Calu3 (cell line): Measurements from ENCODE around the gene ASB15. TPM values are rescaled to one million over a fixed set of nuclear protein-coding genes. Genes with fewer than 3 reads are reported as not detected.
A peak's percentile ranks its signal among the peaks of the same experiment; 100 is the strongest.

Experiments
- BruUV-seq: library from RNA; stranded (reverse); fragments of 400-500 nt; replicated peaks from 2 replicates; lab custom pipeline; 2021; lab: Mats Ljungman, UMichigan
- CTCF ChIA-PET: fragments of 300-600 bp; sonication (Branson Sonifier 250); formaldehyde crosslinking; loops from one replicate; lab custom pipeline; 2022; ENCODE audit warnings: antibody characterized with exemption; lab: Charles Lee
- DNase-seq: peaks from one replicate; pipeline ENCODE4 v3.0.0; 2022
- H3K27ac Mint-ChIP-seq: one replicate; pipeline ENCODE4 v1.8.0; 2022; ENCODE audit warnings: mixed read lengths; ENCODE audit not compliant: unreplicated experiment
- H3K27me3 Mint-ChIP-seq: one replicate; pipeline ENCODE4 v1.8.0; 2022; ENCODE audit warnings: mixed read lengths; ENCODE audit not compliant: unreplicated experiment
- H3K36me3 Mint-ChIP-seq: one replicate; pipeline ENCODE4 v1.8.0; 2022; ENCODE audit warnings: mild to moderate bottlenecking, moderate library complexity, mixed read lengths; ENCODE audit not compliant: insufficient read depth, unreplicated experiment
- H3K4me1 Mint-ChIP-seq: one replicate; pipeline ENCODE4 v1.8.0; 2022; ENCODE audit warnings: mild to moderate bottlenecking, low read depth, mixed read lengths; ENCODE audit not compliant: unreplicated experiment
- H3K4me3 Mint-ChIP-seq: one replicate; pipeline ENCODE4 v1.8.0; 2022; ENCODE audit warnings: mild to moderate bottlenecking, low read depth, moderate library complexity, mixed read lengths; ENCODE audit not compliant: unreplicated experiment
- H3K9me3 Mint-ChIP-seq: one replicate; pipeline ENCODE4 v1.8.0; 2022; ENCODE audit warnings: low read depth, mixed read lengths; ENCODE audit not compliant: unreplicated experiment
- intact Hi-C: fragments of 100-400 bp; cut with micrococcal nuclease; formaldehyde crosslinking; loops from one replicate; pipeline ENCODE4 v1.10.0; 2022; ENCODE audit not compliant: unreplicated experiment
- total RNA-seq: library from RNA; stranded (reverse); gene quantifications from 2 replicates; pipeline ENCODE4 v1.2.3, GENCODE V29; 2022
- TF ChIP-seq, protein P1 (sequence below): fragments of 200-600 bp; IDR thresholded peaks from one replicate; pipeline ENCODE4 v1.8.0; 2022; ENCODE audit warnings: antibody characterized with exemption; ENCODE audit not compliant: unreplicated experiment

ASB15 gene
- total RNA-seq, 1 experiment from 2014 or later = not detected

DNA sequence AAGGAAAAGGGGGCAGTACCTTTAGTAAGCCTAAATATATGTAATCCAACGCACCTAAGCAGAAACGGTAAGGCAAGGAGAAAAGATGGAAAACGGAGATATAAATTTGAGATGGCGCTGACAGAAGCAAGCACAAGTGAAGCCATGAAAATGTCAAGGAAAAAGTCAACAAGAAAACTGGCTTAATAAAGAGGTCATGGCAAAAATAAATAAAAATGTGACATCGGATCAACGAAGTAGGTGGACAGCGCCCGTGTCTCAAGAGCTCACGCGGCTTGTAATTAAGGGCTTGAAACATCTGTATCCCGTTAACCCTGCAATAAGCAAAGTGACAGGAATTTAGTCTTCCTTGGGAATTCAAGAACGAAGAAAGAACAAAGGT lies 44.6 kb upstream of the ASB15 start:
- TF ChIP-seq, protein P1, sequence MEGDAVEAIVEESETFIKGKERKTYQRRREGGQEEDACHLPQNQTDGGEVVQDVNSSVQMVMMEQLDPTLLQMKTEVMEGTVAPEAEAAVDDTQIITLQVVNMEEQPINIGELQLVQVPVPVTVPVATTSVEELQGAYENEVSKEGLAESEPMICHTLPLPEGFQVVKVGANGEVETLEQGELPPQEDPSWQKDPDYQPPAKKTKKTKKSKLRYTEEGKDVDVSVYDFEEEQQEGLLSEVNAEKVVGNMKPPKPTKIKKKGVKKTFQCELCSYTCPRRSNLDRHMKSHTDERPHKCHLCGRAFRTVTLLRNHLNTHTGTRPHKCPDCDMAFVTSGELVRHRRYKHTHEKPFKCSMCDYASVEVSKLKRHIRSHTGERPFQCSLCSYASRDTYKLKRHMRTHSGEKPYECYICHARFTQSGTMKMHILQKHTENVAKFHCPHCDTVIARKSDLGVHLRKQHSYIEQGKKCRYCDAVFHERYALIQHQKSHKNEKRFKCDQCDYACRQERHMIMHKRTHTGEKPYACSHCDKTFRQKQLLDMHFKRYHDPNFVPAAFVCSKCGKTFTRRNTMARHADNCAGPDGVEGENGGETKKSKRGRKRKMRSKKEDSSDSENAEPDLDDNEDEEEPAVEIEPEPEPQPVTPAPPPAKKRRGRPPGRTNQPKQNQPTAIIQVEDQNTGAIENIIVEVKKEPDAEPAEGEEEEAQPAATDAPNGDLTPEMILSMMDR = no peak
- CTCF ChIA-PET = interaction anchor here (0.5 to 1.9 kb wide), 3 partner anchors 10 to 459 kb away, joined by 3 to 7 read pairs (median 5); no protein-coding TSS in a partner anchor
- BruUV-seq = TSS peak; percentile 35
- Mint-ChIP-seq H3K9me3 (no peaks in the 10 kb centered on the region), H3K4me1 (no peaks in the 10 kb centered on the region), H3K36me3 (peaks cover 10% of the 10 kb centered on the region), H3K27me3 (no peaks in the 10 kb centered on the region), H3K4me3 (no peak overlapping the region), H3K27ac (no peak overlapping the region)
- intact Hi-C loops = no loop called here
- DNase-seq = no peak

GRCh38 chr7:123557398-123558288 lies 44.0 kb upstream of the ASB15 start, which contains the start of gene NDUFA5:
NDUFA5 (minus strand) TSS chr7:123557818; CDS start chr7:123557795, 23 bp downstream.
- TF ChIP-seq, protein P1 = no peak

DNA sequence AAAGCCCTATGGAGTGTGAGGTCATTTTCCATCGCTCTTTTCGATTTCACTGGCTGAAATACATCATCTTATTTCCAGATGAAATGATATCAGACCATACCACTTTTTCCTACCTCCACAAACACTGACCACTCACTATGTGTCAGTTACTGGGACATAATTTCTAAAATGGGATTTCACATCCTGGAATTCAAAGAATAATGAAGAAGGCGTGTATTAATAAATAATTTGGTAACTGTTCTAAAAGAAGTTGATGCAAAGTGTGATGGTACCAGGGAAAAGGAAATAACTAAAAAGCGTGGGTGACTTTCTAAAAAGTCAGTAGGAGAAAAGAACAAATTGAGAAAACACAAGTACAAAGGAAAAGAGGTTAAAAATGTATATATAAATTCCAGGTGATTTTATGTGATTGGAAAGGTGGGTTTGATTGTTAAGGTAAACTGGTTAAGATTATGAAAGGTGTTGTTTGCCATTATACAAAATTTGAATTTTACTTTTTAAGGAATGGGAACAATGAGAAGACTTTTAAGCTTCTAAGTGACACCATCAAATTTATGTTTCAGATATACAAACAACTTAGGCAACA lies 43.2 kb upstream of the ASB15 start:
- Mint-ChIP-seq H3K4me1 (no peaks in the 10 kb centered on the region), H3K27ac (no peak overlapping the region), H3K36me3 (peaks cover 4% of the 10 kb centered on the region), H3K9me3 (no peaks in the 10 kb centered on the region), H3K4me3 (no peak overlapping the region), H3K27me3 (no peaks in the 10 kb centered on the region)
- TF ChIP-seq, protein P1 = no peak
- BruUV-seq = no TSS peak
- no peak for DNase-seq
- intact Hi-C loops = no loop called here
- CTCF ChIA-PET = interaction anchor here (1.3 to 1.9 kb wide), 3 partner anchors 9 to 240 kb away, joined by 3 to 7 read pairs (median 4); no protein-coding TSS in a partner anchor

More at GRCh38 chr7:123557398-123558288, 44.0 kb upstream of the ASB15 start, which contains the start of gene NDUFA5:
- intact Hi-C loops = no loop called here
- no peak within 1 kb of the TSS for H3K27ac Mint-ChIP-seq
- DNase-seq = peak; percentile 97
- CTCF ChIA-PET = interaction anchor here (1.3 to 1.9 kb wide), 3 partner anchors 10 to 240 kb away, joined by 3 to 7 read pairs (median 4); no protein-coding TSS in a partner anchor
- H3K9me3 Mint-ChIP-seq = no peaks in the 10 kb centered on the region
- BruUV-seq = no TSS peak
- no peaks in the 10 kb centered on the region for H3K4me1 Mint-ChIP-seq
- H3K27me3 Mint-ChIP-seq = no peaks in the 10 kb centered on the region
- H3K4me3 Mint-ChIP-seq = no peak within 1 kb of the TSS
- peaks cover 10% of the 10 kb centered on the region for H3K36me3 Mint-ChIP-seq

GRCh38 chr7:123562121-123562520 lies 39.5 kb upstream of the ASB15 start:
- no peaks in the 10 kb centered on the region for H3K4me1 Mint-ChIP-seq
- H3K27ac Mint-ChIP-seq = no peak overlapping the region
- intact Hi-C loops = no loop called here
- CTCF ChIA-PET = interaction anchor here (0.7 to 1.1 kb wide), 2 partner anchors 16 to 119 kb away, joined by 3 read pairs; no protein-coding TSS in a partner anchor
- no peaks in the 10 kb centered on the region for H3K27me3 Mint-ChIP-seq
- DNase-seq = no peak
- no peak overlapping the region for H3K4me3 Mint-ChIP-seq
- no peaks in the 10 kb centered on the region for H3K36me3 Mint-ChIP-seq
- TF ChIP-seq, protein P1 = no peak
- H3K9me3 Mint-ChIP-seq = no peaks in the 10 kb centered on the region
- no TSS peak for BruUV-seq
